IMR-90 (cell line): ENCODE measurements around the gene TMEM163.

Source experiments
- BHLHE40 ChIP-seq: fragments of 150-350 bp; IDR thresholded peaks from 2 replicates; pipeline ENCODE4 v1.6.1; 2016; ENCODE audit warnings: mild to moderate bottlenecking, low read depth, low read length
- CEBPB ChIP-seq: IDR thresholded peaks from 2 replicates; pipeline ENCODE4 v1.6.1; 2012; ENCODE audit warnings: low read depth, low read length, improper control_type of control experiment
- CHD1 ChIP-seq: IDR thresholded peaks from 2 replicates; pipeline ENCODE4 v1.6.1; 2012; ENCODE audit warnings: low read depth, low read length, improper control_type of control experiment
- CTCF ChIP-seq: conservative IDR thresholded peaks from 2 replicates; pipeline ENCODE4 v1.5.1; 2012; ENCODE audit warnings: mild to moderate bottlenecking, low read depth, low read length, improper control_type of control experiment
- ELK1 ChIP-seq: fragments of 150-350 bp; IDR thresholded peaks from 2 replicates; pipeline ENCODE4 v1.6.1; 2016; ENCODE audit warnings: low read depth, mild to moderate bottlenecking, low read length, moderate library complexity, borderline replicate concordance
- MAZ ChIP-seq: IDR thresholded peaks from 2 replicates; pipeline ENCODE4 v1.6.1; 2012; ENCODE audit warnings: low read depth, mild to moderate bottlenecking, low read length, improper control_type of control experiment, moderate library complexity, borderline replicate concordance
- POLR2A ChIP-seq: IDR thresholded peaks from 2 replicates; pipeline ENCODE4 v1.6.1; 2012; ENCODE audit warnings: mild to moderate bottlenecking, low read depth, low read length
- RAD21 ChIP-seq: IDR thresholded peaks from 2 replicates; pipeline ENCODE4 v1.6.1; 2012; ENCODE audit warnings: low read length, improper control_type of control experiment
- RFX5 ChIP-seq: IDR thresholded peaks from 2 replicates; pipeline ENCODE4 v1.8.0; 2012; ENCODE audit warnings: low read depth, mild to moderate bottlenecking, low read length, moderate library complexity
- SMC3 ChIP-seq: fragments of 150-350 bp; IDR thresholded peaks from 2 replicates; pipeline ENCODE4 v1.6.1; 2016; ENCODE audit warnings: low read depth, mild to moderate bottlenecking, antibody characterized with exemption, low read length, moderate library complexity

- no peak for TF ChIP-seq CTCF
- TF ChIP-seq POLR2A, result no peak
- TF ChIP-seq RAD21, result no peak
- no peak for TF ChIP-seq CEBPB
- no peak for TF ChIP-seq MAZ
- TF ChIP-seq SMC3, result no peak
- no peak for TF ChIP-seq CHD1
- no peak for TF ChIP-seq RFX5
- TF ChIP-seq ELK1, result no peak
- TF ChIP-seq BHLHE40, result no peak
These were observed 239.0 kb downstream of the TMEM163 start for GRCh38 chr2:134479696-134480330.
